Globus pallidus (tissue), 1 donor: Measurements from ENCODE around the gene OLFML2A.

ENCODE experiments used
- DNase-seq: peaks from one replicate; pipeline ENCODE4 v3.0.0-alpha.2; 2015; ENCODE audit warnings: low spot score

The OLFML2A gene

DNA sequence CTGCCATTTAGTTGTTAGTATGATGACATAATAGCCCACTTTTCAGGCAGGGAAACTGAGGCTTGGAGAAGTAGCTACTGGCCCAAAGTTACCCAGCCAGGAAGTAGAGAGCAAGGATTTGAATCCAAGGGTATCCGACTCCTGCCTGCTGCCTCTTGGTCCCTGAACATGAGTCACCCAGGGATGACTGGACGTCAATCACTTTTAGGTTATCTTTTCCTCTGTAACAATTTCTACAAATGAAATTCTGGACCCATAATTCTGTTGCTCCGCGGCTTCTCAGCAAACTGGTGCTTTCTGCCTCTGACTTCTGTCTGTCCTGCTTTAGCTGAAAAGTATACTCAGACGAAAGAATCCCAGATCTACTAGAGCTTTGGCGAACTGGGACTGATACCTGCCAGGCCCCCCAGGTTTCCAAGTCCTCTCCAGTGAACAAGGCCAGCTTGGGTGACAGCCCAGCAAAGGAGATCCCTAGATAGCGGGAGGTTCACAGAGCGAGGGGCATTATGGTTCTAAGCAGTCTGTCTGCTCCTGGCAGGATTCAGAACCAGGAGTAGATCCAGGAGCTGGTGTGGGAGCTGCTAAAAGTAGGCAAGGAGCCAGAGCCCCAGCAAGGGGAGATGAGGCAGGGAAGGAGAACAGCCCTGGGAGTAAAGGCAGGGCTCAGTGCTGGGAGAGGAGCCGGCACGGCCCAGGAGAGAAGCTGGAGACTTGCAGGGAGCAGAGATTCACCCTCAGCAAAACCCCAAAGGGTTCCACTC is 20.6 kb downstream of the OLFML2A start:
- no peak for DNase-seq

DNA sequence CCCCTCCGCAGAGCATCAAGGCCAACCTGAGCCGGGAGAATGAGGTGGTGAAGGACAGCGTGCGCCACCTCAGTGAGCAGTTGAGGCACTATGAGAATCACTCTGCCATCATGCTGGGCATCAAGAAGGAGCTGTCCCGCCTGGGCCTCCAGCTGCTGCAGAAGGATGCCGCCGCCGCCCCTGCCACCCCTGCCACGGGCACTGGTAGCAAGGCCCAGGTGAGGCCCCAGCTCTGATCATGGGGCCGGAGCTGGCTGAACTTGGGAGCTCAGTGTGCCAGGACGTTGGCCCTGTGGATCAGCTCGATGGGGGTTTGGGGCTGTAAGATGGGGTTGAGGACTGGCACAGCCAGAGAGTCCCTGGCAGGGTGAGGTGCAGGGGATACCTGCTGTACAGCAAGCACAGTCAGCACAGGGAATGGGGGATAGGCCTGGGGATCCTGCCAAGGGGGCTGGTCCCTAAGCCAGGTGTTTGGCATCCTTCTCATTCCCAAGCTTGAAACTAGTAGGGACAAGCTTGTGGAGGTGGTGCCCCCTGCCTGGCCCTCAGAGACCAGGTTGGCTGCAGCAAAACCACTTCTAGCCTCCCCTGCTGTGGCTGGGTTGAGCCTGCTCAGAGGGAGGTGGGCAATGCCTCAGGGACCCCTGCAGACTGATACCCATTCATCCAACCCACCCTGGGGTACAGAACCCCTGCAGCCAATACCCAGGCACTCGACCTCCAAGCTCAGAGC is 22.5 kb downstream of the OLFML2A start:
- DNase-seq = no peak

DNA sequence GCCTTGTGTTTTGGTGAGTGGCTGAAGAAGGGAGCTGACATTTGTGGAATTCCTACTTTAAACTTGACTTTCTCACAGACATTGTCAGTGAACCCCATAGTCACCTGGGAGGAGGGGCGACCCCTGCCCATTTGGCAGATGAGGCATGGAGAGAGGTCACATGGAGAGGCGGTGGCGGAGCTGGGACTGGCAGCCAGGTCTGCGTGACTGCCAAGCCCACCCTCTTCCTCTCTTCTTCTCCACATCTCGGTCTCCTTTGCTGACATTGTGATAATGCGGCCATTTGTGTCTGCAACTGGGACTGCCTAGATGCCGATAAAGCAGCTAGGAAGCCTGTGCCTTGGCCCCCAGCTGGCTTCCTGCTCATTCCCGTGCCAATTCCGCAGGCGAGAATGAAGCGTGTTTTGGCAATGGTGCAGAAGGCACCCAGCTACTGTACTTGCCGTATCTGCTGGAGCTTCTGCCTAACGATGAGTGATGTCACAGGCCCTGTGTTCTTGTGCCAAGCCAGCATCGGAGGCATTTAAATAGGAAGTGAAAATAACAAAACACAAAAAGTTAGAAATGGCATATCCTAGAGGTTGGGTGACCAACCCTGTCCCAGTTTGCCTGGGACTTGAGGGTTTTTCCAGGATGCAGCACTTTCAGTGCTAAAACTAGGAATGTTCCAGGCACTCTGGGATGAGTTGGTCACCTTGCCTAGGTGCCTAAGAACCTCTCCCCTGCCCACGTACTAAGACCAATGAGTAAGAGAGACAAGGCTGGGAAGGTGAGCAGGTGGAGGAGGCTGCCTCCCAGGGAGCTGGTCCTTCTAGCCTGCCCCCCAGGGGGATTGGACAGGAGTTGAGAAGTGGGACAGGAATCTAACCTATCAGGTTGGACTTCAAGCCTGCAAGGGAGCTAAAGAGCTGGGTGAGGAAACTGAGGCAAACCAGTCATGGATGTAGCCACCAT is 23.6 kb downstream of the OLFML2A start:
- DNase-seq = peak; percentile 39

- no peak for DNase-seq
Observed at GRCh38 chr9:124801356-124801755, 24.4 kb downstream of the OLFML2A start.

- DNase-seq = no peak
Observed at GRCh38 chr9:124802426-124802825, 25.5 kb downstream of the OLFML2A start.

GRCh38 chr9:124803911-124804310 is 27.0 kb downstream of the OLFML2A start:
- DNase-seq = no peak

GRCh38 chr9:124805186-124805585 is 28.3 kb downstream of the OLFML2A start:
- DNase-seq = no peak

DNA sequence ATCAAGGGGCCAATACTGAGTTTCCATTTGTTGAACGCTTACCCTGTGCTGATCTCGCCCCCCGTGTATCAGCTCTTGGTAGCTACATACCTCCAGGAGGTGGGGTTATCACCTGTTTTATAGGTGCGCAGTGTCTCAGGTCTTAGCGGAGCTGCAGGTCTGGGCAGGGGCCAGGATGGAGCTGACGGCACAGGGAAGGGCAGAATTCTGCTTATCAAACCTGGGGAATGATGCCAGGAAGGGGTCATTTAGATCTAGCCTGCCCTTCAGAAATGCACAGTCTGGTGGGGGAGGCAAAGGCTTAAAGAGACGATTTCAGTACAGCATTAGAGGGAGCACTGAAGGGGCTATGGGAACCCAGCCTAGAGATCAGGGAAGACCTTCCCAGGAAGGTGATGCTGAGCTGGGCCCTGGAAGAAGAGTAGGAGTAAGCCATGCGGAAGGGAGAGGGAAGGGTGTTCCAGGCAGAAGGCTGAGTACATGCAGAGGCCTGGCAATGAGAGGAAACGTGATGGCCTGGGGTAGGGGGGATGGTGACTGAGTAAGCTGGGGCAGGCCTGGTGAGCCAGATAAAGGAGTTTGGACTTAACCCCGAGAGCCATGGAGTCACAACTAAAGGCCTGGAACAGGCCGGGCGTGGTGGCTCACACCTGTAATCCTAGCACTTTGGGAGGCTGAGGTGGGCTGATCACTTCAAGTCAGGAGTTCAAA is 31.5 kb downstream of the OLFML2A start:
- DNase-seq = no peak

- DNase-seq = no peak
Observed at GRCh38 chr9:124809211-124809610, 32.3 kb downstream of the OLFML2A start.

DNA sequence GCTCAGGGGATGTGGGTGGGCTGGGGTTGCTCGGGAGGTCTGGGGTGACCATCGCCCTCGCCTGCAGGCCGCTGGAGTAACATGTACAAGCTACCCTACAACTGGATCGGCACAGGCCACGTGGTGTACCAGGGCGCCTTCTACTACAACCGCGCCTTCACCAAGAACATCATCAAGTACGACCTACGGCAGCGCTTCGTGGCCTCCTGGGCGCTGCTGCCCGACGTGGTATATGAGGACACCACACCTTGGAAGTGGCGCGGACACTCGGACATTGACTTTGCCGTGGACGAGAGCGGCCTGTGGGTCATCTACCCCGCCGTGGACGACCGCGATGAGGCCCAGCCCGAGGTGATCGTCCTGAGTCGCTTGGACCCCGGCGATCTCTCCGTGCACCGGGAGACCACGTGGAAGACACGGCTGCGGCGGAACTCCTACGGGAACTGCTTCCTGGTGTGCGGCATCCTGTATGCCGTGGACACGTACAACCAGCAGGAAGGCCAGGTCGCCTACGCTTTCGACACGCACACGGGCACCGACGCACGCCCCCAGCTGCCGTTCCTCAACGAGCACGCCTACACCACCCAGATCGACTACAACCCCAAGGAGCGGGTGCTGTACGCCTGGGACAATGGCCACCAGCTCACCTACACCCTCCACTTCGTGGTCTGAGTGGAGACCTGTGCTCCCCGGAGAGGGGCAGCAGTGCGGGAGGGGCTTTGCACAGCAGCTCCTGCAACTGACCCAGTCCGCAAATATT is 33.0 kb downstream of the OLFML2A start:
- no peak for DNase-seq

DNA sequence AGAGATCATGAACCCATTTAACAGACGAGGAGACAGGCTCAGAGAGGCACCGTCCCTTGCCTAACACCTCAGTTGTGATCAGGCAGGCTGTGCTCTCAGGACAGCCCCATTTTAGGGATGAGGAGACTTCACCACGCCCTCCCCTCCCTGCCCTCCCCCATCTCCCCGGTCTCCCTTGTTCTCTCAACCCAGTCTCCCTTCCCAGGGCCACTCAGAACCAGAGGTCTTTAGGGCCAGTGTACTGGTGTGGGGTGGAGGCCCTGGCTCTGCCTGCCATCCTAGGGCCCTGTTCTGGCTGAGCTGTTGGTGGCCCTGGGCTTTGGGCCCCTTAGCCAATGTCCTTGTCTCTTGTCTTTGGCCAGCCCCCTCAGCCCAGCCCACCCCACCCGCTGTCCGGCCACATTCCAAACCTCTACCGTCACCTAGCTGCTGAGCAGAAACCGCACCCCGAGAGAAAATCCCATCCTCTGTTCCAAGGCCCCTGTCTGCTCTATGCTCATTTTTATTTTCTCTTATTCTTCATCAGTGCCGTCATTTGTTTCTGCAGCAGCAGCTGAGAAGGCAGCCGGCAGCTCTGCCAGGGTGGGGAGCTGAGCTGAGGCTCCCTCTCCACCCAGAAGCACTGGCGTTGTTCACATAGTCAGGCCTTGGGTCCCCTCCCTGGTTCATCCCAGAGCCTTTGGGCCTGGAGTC is 33.9 kb downstream of the OLFML2A start:
- DNase-seq = no peak

GRCh38 chr9:124812441-124812876 is 35.5 kb downstream of the OLFML2A start:
- no peak for DNase-seq

DNA sequence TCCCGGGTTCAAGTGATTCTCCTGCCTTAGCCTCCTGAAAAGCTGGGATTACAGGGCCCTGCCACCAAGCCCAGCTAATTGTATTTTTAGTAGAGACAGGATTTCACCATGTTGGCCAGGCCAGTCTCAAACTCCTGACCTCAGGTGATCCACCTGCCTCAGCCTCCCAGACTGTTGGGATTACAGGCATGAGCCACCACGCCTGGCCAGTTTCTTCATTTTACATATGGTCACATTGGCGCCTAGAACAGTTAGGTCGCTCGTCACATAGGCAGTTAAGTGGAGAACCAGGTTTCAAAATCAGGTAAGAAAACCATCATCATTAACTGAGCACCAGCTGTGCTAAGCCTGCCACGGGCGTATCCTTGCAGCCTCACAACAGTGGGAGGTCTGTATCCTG is 36.1 kb downstream of the OLFML2A start:
- DNase-seq = no peak

DNA sequence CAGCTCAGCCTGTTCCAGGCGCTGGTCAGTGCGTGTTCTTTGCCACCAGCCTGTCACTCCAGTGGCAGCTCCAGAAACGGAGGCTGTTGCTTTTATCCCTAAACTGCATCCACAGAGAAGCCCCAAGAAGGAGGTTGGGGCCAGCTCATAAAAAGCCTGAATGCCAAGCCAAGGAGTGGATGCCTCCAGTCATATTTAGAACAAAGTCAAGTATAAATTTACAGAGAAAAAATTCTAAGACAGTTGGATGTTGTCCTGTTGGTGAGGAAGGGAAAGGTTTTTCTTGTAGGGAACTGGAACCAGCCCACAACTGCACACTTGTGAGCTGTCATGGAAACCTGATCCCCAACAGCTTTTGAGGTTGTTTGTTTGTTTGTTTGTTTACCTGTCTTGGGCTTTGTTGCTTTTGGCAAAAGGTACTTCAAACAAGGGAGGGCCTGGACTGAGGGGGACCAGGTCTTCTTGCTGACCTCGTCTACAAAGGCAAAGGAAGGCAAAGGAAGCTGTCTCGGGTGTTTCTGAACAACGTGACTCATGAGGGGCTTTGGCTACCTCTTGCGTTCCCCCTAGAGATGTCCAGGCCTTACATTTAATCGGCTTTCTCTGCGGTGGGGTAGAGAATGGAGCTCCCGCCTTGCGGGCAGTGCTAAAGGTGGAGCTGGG is 36.7 kb downstream of the OLFML2A start:
- DNase-seq = no peak

DNA sequence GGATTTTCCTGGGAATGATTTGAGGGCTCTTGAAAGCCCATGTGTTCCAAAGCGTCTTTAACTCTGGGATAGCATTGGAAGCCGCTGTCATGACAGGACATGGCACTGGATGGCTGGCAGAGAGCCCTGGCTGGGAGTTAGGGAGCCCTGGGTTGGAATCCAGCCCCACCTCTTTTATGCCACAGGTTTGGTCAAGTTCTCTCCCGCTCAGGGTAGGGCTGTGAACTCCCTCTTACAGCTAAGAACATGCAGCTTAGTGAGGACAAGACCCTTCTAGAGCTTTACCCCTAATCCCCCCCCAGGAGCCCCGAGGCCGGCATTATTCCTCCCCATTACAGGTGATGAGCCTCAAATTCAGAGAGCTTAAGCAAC is 37.2 kb downstream of the OLFML2A start:
- DNase-seq = no peak

DNA sequence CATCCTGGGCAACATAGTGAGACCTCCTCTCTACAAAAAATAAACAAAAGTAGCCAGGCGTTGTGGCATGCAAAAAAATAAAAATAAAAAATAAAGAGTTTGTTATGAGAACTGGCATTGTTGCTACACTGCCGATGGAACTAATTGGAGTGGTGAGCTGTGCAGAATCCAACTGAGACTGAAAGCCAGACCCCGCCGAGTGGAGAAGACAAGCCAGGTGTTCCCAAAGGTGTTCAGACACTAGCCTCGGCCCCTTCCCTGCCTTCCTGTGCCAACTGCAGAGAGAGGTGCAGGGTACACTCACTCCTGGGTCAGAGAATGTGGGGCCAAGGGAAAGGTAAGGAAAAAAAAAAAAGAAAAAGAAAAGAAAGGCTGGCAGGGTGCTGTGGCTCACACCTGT is 38.7 kb downstream of the OLFML2A start:
- DNase-seq = no peak

GRCh38 chr9:124818431-124819281 is 41.7 kb downstream of the OLFML2A start:
- no peak for DNase-seq

- DNase-seq = no peak
Observed at GRCh38 chr9:124820698-124821623, 44.0 kb downstream of the OLFML2A start.
